ENCODE measurements around the gene WDR81.
A peak's percentile ranks its signal among the peaks of the same experiment; 100 is the strongest.
"Not testable (repeated sequence)": the region's sequence is repeated elsewhere in the genome, so short reads cannot be mapped to it uniquely, and the experiment has no call there.

Gene WDR81

DNA sequence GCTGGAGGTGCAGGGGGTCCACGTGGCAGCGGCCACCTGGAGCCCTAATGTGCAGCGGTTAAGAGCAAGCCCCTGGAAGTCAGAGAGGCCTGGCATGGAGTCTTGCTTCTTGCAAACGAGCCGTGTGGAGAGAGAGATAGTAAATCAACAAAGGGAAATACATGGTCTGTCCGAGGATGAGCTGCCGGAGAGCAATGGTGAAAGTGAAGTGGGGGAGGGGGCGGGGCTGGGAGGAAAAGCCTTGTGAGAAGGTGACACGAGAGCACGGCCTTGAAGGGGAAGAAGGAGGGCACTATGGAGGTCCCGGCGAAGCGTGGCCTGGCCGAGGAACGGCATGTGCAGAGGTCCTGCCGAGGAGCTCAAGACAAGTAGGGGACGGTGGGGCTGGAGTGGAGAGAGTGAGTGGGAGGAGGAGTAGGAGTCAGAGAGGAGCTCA, 31.3 kb downstream of the WDR81 start:
- no peak for DNase-seq

DNA sequence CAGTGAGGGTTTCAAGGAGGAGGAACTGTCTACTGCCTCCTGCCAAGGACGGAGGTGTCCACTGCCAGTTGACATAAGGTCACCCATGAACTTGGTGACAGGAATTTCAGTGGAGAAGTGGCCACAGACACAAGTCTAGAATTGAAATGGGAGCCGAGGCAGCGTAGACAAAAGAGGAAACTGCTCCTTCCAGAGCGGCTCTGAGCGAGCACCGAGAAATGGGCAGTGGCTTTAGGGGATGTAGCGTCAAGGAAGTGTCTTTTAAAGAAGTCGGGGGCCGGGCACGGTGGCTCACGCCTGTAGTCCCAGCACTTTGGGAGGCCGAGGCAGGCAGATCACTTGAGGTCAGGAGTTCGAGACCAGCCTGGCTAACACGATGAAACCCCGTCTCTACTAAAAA, 34.3 kb downstream of the WDR81 start:
- no peak for DNase-seq

DNA sequence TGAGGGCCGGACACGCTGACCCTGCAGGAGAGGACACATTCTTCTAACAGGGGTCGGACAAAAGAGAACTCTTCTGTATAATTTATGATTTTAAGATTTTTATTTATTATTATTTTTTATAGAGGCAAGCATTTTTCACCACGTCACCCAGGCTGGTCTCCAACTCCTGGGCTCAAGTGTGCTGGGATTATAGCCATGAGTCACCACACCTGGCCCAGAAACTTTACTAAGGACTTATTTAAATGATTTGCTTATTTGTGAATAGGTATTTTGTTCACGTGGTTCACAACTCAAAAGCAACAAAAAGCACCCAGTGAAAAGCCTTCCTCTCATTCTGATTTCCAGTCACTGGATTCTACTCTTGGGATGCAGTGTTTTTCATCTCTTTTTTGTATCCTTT, 35.0 kb downstream of the WDR81 start:
- no peak for DNase-seq

DNA sequence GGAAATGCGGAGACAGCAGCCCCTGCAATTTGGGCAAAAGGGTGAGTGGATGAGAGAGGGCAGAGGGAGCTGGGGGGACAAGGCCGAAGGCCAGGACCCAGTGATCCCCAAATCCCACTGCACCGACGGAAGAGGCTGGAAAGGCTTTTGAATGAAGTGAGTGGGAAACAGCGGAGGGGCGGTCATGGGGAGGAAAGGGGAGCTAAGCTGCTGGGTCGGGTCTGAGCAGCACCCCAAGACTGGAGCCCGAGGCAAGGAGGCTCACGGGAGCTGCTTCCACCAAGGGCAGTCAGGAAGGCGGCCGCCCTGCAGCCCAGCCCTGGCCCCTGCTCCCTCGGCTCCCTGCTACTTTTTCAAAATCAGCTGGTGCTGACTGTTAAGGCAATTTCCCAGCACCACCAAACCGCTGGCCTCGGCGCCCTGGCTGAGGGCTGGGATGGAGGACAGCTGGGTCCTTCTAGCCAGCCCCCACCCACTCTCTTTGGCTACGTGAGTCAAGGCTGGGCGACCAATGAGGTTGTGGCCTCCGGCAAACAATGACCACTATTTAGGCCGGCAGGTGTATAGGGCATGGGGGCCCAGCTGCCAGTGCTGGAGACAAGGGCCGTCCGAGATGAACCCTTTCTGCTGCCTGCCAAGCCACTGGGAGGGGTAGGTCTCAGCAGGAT, 37.9 kb downstream of the WDR81 start:
- DNase-seq = no peak

DNA sequence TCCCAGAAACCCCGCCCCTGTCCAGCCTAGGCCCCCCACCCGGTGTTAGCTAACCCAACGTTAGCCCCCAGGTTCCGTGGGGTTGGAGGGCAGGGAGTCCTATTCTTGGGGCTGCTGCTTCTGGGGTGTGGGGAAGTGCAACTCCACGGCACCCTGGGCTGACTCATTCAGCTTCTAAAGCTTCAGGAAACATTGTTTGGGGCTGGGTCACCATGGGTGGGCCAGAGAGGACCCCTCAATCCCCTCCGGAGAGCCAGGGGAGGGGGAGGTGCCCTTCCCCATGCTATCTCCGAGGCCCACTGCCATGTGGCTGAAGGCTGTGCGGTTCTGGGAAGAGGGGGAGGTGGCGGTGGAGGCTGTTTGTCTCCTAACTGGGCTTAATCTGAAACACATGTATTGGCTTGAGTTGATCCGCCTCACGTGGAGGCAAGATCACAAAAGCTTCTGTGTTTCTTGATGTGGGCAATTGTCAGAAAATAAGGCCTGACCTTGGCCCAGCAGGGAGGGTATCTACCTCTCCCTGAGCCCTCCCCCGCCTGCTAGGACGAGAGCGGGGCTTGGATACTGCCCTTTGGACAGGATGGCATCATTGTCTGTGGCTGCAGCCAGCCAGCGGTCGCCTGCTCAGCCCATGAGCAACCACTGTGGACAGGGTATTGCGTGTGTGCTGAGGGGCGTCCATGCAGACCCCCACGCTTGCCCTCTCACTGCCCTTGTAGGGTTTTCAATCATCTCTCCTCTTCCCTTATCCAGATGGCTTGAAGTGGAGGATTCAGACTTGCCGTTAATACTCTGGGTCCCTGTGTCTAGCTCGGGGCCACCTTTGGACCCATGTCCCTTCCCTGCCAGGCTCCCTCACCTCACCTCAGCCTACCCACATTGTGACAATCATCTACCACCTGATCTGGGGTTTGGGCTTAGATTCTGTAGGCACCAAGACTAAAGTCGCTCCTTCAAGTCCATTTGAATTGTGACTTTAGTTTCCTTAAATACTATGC, 38.7 kb downstream of the WDR81 start:
- no peak for DNase-seq

DNA sequence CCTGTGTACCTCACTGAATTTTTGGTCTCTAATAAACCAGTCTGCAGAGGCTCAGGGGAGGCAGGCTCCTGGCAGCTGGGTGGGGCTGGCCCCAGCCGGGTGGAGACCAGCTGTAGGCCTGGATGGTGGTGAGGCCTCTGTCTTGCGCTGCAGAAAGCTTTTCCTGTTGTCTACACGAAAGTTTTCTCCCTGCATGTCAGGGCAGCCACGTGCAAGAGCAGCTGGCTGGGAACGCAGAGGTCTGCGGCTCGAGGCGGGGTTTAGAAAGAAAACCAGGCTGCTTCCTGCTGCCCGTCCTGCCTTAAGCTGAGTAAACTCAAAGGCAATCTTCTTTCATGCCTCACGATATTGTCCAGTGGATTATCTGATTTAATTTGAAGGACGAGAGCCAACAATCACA, 39.8 kb downstream of the WDR81 start:
- peak; percentile 77 for DNase-seq

DNA sequence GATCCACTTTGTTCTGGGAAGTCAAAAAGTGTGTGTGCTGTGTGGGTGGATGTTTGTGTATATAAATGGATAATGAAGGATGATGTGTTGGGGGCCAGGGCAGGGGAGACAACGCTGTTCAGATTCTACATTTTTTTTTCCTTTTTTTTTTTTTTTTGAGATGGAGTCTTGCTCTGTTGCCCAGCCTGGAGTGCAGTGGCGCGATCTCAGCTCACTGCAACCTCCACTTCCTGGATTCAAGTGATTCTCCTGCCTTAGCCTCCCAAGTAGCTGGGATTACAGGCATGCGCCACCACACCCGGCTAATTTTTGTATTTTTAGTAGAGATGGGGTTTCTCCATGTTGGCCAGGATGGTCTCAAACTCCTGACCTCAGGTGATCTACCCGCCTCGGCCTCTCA, 40.2 kb downstream of the WDR81 start:
- not testable (repeated sequence) for DNase-seq

DNA sequence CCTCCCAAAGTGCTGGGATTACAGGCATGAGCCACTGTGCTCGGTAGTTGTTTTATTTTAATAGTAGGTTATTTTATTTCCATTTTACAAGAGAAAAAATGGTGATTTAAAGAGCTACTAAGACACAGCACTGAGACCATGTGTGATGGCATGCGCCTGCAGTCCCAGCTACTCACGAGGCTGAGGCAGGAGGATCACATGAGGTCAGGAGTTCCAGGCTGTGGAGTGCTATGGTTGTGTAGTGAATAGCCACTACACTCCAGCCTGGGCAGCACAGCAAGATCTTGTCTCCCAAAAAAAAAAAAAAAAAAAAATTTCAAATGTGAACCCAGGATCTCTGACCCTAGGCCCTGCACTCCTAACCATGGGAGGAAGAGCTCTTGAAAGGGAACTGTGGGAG, 41.1 kb downstream of the WDR81 start:
- DNase-seq = no peak

DNA sequence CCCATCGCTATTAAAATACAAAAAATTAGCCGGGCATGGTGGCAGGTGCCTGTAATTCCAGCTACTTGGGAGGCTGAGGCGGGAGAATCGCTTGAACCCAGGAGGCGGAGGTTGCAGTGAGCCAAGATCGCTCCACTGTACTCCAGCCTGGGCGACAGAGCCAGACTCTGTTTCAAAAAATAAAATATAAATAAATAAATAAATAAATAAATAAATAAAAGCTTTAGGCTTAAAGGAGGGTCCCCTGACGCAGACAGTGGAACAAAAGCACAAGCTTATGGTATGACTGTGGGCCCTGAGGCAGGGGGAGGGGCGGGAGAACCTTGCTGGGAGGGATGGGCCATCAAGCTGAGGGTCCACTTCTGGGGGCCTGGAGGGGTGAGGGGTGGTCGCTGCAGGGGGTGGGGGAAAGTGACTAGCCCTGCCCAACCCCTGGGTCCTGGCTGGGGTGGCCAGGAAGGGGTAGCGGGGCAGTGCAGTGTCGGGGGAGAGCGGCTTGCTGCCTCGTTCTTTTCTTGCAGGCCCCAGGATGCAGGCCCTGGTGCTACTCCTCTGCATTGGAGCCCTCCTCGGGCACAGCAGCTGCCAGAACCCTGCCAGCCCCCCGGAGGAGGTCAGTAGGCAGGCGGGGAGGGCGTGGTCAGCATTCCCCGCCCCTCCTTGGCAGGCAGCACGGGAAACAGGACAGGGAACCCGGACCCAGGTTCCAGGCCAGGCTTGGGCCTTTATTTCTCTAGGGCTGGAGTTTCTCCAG, 42.1 kb downstream of the WDR81 start:
- no peak for DNase-seq

DNA sequence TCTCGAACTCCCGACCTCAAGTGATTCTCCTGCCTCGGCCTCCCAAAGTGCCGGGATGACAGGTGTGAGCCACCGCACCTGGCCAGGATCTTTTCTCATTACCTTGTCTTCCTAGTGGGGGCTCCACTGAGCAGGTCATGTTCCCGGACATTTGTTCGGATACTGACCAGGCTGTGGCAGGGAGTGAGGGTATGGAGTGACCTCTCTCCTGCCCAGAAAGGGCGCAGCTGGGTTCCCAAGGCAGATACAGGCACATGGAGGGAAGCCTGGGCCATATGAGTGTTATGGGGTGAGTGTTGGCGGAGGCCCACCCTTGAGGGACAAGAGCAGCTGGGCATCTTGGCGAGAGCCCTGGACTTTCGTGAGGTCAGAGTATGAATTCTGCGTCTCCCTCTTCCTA, 42.9 kb downstream of the WDR81 start:
- no peak for DNase-seq

DNA sequence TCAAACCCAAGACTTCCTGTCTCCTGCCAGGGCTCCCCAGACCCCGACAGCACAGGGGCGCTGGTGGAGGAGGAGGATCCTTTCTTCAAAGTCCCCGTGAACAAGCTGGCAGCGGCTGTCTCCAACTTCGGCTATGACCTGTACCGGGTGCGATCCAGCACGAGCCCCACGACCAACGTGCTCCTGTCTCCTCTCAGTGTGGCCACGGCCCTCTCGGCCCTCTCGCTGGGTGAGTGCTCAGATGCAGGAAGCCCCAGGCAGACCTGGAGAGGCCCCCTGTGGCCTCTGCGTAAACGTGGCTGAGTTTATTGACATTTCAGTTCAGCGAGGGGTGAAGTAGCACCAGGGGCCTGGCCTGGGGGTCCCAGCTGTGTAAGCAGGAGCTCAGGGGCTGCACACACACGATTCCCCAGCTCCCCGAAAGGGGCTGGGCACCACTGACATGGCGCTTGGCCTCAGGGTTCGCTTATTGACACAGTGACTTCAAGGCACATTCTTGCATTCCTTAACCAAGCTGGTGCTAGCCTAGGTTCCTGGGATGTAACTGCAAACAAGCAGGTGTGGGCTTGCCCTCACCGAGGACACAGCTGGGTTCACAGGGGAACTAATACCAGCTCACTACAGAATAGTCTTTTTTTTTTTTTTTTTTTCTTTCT, 45.4 kb downstream of the WDR81 start:
- no peak for DNase-seq

DNA sequence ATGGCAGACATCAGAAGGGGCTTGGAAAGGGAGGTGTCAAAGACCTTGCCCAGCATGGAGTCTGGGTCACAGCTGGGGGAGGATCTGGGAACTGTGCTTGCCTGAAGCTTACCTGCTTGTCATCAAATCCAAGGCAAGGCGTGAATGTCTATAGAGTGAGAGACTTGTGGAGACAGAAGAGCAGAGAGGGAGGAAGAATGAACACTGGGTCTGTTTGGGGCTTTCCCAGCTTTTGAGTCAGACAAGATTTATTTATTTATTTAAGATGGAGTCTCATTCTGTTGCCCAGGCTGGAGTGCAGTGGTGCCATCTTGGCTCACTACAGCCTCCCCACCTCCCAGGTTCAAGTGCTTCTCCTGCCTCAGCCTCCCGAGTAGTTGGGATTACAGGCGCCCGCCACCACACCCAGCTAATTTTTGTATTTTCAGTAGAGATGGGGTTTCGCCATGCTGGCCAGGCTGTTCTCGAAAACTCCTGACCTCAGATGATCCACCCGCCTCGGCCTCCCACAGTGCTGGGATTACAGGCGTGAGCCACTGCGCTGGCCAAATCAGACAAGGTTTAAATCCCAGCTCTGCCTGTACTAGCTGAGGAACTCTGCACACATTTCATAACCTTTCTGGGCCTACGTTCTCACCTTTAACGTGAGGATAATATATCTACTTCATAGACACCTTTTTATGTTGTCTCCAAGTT, 48.6 kb downstream of the WDR81 start:
- DNase-seq = not testable (repeated sequence)

DNA sequence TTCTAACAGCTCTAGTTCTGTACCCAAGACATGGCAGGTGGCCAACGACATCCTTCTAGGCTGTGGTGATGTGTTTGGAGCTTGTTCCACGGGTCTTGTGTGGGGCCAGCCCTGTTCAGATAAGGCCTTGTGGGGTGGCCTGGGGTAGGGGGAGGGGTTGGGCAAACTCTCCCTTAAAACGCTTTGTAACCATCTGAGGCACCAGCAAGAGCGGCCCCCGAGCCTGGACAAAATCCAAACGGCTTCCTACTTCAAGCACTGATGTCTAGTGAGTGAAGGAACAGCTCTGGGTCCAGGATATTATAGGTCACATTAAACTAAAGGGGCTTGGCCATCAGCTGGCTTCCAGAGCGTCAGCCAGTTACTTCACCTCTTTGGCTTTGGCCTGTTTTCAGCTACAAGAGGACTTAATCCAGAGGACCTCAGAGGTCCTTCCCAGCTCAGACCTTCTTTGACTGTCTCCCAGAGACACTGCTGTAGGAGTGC, 49.2 kb downstream of the WDR81 start:
- no peak for DNase-seq

DNA sequence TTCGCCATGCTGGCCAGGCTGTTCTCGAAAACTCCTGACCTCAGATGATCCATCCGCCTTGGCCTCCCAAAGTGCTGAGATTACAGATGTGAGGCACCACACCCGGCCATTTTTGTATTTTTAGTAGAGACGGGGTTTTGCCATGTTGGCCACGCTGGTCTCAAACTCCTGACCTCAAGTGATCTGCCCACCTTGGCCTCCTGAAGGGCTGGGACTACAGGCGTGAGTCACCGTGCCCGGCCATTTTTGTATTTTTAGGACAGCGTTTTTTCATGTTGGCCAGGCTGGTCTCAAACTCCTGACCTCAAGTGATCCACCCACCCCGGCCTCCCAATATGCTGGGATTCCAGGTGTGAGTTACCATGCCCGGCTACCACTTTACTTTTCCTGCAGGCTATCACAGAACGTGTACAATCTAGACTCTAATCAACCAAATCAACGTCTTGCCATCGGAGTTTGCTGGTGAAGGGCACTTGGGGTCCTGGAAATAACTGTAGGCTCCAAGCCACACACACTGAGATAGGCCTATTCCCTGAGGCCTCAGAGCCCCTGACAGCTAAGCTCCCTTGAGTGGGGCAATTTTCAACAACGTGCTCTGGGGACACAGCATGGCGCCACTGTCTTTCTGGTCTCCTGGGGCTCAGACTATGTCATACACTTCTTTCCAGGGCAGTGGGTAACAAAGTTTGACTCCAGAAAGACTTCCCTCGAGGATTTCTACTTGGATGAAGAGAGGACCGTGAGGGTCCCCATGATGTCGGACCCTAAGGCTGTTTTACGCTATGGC, 50.1 kb downstream of the WDR81 start:
- no peak for DNase-seq

DNA sequence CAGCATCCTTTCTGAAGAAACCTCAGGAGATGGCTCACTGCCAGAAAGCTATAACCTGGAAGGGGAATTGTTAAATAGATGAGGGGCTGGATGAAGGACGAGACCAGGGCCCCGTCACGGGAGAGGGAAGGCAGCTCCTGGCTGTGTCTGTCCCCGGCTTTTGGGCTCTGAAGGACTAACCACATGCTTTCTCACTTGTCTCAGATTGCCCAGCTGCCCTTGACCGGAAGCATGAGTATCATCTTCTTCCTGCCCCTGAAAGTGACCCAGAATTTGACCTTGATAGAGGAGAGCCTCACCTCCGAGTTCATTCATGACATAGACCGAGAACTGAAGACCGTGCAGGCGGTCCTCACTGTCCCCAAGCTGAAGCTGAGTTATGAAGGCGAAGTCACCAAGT, 51.8 kb downstream of the WDR81 start:
- no peak for DNase-seq

DNA sequence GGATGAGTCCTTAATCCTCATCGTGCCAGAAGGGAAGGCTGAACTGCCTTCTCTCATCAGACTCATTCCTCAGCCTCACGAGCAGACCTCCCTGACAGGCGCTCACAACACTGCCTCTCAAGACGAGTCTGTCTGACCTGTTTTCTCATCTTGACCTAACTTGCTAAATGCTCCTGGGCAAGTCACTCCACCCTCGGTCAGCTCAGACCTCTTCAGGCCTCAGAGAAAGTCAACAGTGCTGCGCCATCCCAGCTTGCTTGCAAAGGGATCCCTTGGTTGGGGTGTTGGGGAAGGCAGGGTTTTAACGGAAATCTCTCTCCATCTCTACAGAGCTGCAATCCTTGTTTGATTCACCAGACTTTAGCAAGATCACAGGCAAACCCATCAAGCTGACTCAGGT, 52.4 kb downstream of the WDR81 start:
- no peak for DNase-seq

DNA sequence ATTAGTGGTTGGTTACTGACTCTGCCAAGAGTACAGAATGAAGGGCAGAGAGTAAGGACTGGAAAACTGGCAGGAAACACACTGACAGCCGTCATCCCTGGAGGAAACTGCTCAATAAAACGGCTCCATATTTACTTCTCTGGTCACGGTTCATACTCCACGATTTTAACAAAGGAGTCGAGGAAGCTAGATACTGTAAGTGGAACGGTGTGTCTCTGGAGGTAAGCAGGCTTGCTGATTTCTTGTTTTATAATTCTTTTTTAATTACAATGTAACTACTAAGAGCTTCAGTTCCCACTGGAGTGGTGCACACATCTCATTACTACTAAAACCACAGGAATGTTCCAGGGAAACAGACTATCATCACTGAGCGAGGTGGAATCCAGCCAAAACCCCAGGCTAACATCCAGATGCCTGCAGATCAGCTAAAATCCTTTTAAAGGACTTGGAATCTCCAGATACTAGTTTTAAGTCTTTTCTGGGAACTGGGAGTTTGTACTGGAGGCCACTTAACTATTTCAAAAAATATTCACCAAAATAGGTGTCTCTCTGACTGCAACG, 55.1 kb downstream of the WDR81 start:
- DNase-seq = no peak

DNA sequence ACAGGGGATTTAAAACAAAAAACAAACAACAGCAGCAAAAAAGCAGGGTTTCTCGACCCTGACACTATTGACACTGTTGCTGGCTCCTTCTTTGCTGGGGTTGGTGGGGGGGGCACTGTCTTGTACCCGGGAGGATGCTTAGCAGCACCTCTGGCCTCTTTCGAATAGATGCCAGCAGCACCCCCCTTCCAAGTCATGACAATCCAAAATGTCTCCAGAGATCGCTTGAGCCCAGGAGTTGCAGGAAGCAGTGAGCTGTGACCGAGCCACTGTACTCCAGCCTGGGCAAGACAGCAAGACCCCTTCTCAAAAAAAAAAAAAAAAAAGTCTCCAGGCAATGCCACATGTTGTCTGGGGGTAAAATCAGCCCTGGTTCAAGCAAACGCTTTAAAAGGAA, 57.7 kb downstream of the WDR81 start:
- no peak for DNase-seq

DNA sequence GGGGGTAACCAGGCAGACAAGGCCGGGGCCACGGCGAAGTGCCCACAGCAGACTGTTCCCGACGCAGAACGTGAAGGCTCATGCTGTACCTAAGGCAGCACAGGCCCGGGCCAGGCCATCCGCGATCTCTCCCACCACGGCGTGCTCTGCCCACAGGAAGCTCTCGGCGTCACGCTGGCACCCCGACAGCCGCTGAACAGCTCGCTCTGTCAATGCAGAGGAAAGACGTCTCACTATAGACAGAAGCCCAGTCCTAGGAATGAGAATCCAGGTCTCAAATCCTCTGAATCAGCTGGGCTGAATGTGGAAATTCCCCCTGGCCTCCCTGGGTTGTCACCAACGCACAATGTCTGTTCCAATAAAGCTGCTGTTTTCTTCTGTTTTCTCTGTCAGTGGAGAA, 58.8 kb downstream of the WDR81 start:
- no peak for DNase-seq

DNA sequence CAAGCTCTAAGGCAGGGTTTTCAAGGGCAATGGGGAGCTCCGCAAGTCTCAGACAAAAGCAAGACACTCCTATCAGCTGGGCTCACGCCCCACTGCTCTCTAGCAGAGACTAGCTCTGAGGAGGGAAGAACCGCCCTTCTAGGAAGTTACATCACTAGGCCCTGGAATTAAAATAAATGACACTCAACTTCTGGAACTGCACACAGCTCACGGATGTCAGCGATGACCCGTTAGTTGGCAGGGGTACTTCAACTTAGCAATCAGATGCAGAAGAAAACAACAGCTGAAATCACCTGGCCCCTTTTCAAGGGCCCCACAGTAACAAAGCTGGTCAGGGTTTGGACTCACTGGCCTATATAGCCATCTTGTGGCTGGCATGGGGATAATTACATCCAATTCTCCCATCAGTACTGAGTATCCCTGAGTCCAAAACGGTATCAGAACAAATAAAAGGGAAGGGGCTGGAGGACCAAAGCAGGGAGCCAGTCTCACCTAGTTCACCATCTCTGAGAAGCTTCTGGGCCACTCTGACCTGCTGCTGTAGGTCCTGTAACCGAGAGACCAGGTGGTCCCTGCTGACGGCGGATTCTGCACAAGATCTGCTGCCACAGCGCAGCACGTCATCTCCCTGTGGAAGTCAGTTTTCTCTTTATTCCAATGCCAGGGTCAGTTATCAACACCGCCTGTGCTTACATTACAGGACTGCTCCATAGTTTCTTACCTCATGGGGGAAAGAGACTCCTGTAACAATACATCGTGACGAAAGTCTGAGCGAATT, 59.5 kb downstream of the WDR81 start:
- peak; percentile 13 for DNase-seq

All from CD4-positive, alpha-beta T cell treated with Interleukin-4 for 4 hours (primary cell).